Sigmoid colon (tissue), 7 donors: ENCODE results near the gene CHRNA10. TPM values are rescaled to one million over a fixed set of nuclear protein-coding genes. Genes with fewer than 3 reads are reported as not detected.

Experiments used
- DNase-seq: peaks from one replicate; pipeline ENCODE4 v3.0.0-alpha.2; 2019
- H3K27ac ChIP-seq, 4 donors: fragments of 200-600 bp; sonication (generic); one replicate each; pipeline ENCODE4 v1.5.1; 2016 to 2019; ENCODE audit warnings: mild to moderate bottlenecking in 1 of 4
- H3K27me3 ChIP-seq, 3 donors: fragments of 200-600 bp; sonication (generic); one replicate each; pipeline ENCODE4 v1.5.1; 2019; ENCODE audit warnings: mild to moderate bottlenecking in 1 of 3
- H3K36me3 ChIP-seq, 4 donors: fragments of 200-600 bp; sonication (generic); one replicate each; pipeline ENCODE4 v1.5.1; 2016 to 2019
- H3K4me1 ChIP-seq, 4 donors: fragments of 200-600 bp; sonication (generic); one replicate each; pipeline ENCODE4 v1.5.1; 2017 to 2019
- H3K4me3 ChIP-seq, 4 donors: fragments of 200-600 bp; sonication (generic); one replicate each; pipeline ENCODE4 v1.5.1; 2017 to 2019; ENCODE audit warnings: mild to moderate bottlenecking in 2 of 4, moderate library complexity in 1 of 4
- H3K9me3 ChIP-seq, 4 donors: fragments of 200-600 bp in 3 of 4; sonication (generic) in 3 of 4; one replicate each; pipeline versions ENCODE4 v1.5.1 to v1.6.1; 2013 to 2019
- CTCF ChIP-seq, 4 experiments: fragments of 450-650 bp in 3 of 4; fragments of 200-600 bp in 1 of 4; IDR thresholded peaks; one replicate each; pipeline ENCODE4 v1.5.1; 2016 to 2019; ENCODE audit warnings: antibody characterized with exemption in 4 of 4, mild to moderate bottlenecking in 3 of 4, moderate library complexity in 2 of 4
- EP300 ChIP-seq, 4 donors: sonication (generic); formaldehyde crosslinking; IDR thresholded peaks; one replicate each; pipeline ENCODE4 v1.6.1; 2017; ENCODE audit warnings: antibody characterized with exemption in 4 of 4
- POLR2A ChIP-seq, 2 donors: fragments of 450-650 bp; IDR thresholded peaks; one replicate each; pipeline ENCODE4 v1.6.1; 2016; ENCODE audit warnings: antibody characterized with exemption in 2 of 2, mild to moderate bottlenecking in 2 of 2, moderate library complexity in 2 of 2
- POLR2AphosphoS5 ChIP-seq, 4 donors: sonication (generic); formaldehyde crosslinking; IDR thresholded peaks; one replicate each; pipeline ENCODE4 v1.6.1; 2017; ENCODE audit warnings: antibody characterized with exemption in 4 of 4
- WGBS, 2 donors: extraction: QIAGEN DNeasy Blood & Tissue Kit; methylation state at CpG; one replicate each; pipeline ENCODE4 v1.1.7; 2013; 5-methylcytosine and 5-hydroxymethylcytosine counted together
- intact Hi-C: fragments of 100-400 bp; cut with DNase I; formaldehyde crosslinking; loops from one replicate; pipeline ENCODE4 v1.15.1; 2023
- polyA plus RNA-seq, 3 donors: library from polyadenylated mRNA; stranded (reverse); fragments of 200-250 nt; gene quantifications; one replicate each; pipeline ENCODE4 v1.2.3, GENCODE V29; 2013
- total RNA-seq, 4 donors: library from RNA; depleted of rRNA; stranded (reverse); fragments of >200 nt; gene quantifications; one replicate each; pipeline ENCODE4 v1.1.0, GENCODE V29; 2016
- donor health status: healthy with polysubstance abuse.
- donor health status: Bipolar disorder and iron deficiency.
- donor health status: healthy.

The CHRNA10 gene
- total and polyA plus RNA-seq, 7 donors, result 0.33 to 1.8 (median 0.64) TPM; not detected in 1

GRCh38 chr11:3641191-3641590 is 30.0 kb downstream of the CHRNA10 start:
- Histone ChIP-seq H3K9me3 (no peaks in the 10 kb centered on the region), H3K27me3 (no peaks in the 10 kb centered on the region), H3K4me1 (peaks cover 0 to 17% (median 15%) of the 10 kb centered on the region in 4 donors), H3K36me3 (no peaks in the 10 kb centered on the region), H3K27ac (no peak overlapping the region), H3K4me3 (no peak overlapping the region)
- WGBS, 2 donors, result 60 to 69% methylated on average over 8 of the region's 8 CpGs
- intact Hi-C loops, result no loop called here
- no peak for DNase-seq
- TF ChIP-seq EP300 (IDR thresholded peaks at IDR 0.05) (no peak), CTCF (IDR thresholded peaks at IDR 0.05) (no peak), POLR2A (IDR thresholded peaks at IDR 0.05) (no peak), POLR2AphosphoS5 (IDR thresholded peaks at IDR 0.05) (no peak)

DNA sequence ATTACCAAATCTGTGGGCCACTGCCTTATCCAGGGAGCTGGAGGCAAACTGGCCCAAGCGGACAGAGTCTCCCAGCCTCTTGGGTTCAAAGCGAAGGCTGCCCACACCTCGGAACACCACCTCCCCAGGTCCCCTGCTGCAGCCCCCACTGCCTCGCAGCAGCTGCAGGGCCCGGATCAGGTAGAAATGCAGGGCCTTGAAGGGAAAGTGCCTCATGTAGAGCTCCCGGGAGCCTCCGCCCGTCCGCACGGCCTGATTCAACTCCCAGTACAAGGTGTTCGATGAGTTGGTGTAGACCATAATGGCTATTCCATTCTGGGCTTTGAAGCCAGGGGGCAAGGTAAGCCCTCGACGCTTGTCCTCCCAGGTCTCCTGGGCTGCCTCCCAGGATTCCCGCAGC is 31.3 kb downstream of the CHRNA10 start:
- intact Hi-C loops, result no loop called here

GRCh38 chr11:3638513-3638912 is 32.7 kb downstream of the CHRNA10 start:
- no peak overlapping the region for H3K27ac ChIP-seq
- no peak for TF ChIP-seq POLR2AphosphoS5 (IDR thresholded peaks at IDR 0.05)
- TF ChIP-seq CTCF (IDR thresholded peaks at IDR 0.05), result no peak
- no peak for TF ChIP-seq POLR2A (IDR thresholded peaks at IDR 0.05)
- no peak for TF ChIP-seq EP300 (IDR thresholded peaks at IDR 0.05)
- WGBS, 2 donors, result 79 to 80% methylated on average over 5 of the region's 5 CpGs
- intact Hi-C loops, result no loop called here
- H3K36me3 ChIP-seq, result no peaks in the 10 kb centered on the region
- H3K9me3 ChIP-seq, result no peaks in the 10 kb centered on the region
- peaks cover 0 to 17% (median 15%) of the 10 kb centered on the region in 4 donors for H3K4me1 ChIP-seq
- H3K4me3 ChIP-seq, result no peak overlapping the region
- no peak for DNase-seq
- H3K27me3 ChIP-seq, result no peaks in the 10 kb centered on the region

More for the DNA sequence above, 31.3 kb downstream of the CHRNA10 start:
- H3K27ac ChIP-seq, result no peak overlapping the region
- TF ChIP-seq CTCF (IDR thresholded peaks at IDR 0.05), result no peak
- TF ChIP-seq POLR2AphosphoS5 (IDR thresholded peaks at IDR 0.05), result no peak
- no peak for TF ChIP-seq EP300 (IDR thresholded peaks at IDR 0.05)
- TF ChIP-seq POLR2A (IDR thresholded peaks at IDR 0.05), result no peak
- H3K4me3 ChIP-seq, result no peak overlapping the region
- H3K9me3 ChIP-seq, result no peaks in the 10 kb centered on the region
- no peaks in the 10 kb centered on the region for H3K36me3 ChIP-seq
- no peak for DNase-seq
- peaks cover 0 to 17% (median 15%) of the 10 kb centered on the region in 4 donors for H3K4me1 ChIP-seq
- WGBS, 2 donors, result 96% methylated on average over 14 of the region's 14 CpGs
- H3K27me3 ChIP-seq, result no peaks in the 10 kb centered on the region

GRCh38 chr11:3637201-3637600 is 34.0 kb downstream of the CHRNA10 start:
- H3K4me1 ChIP-seq, result peaks cover 0 to 7% (median 4%) of the 10 kb centered on the region in 4 donors
- H3K27me3 ChIP-seq, result no peaks in the 10 kb centered on the region
- no peak overlapping the region for H3K27ac ChIP-seq
- no peaks in the 10 kb centered on the region for H3K9me3 ChIP-seq
- H3K4me3 ChIP-seq, result no peak overlapping the region
- 77 to 84% methylated on average over 13 of the region's 13 CpGs for WGBS, 2 donors
- no peak for DNase-seq
- TF ChIP-seq POLR2A (IDR thresholded peaks at IDR 0.05), result no peak
- no peak for TF ChIP-seq CTCF (IDR thresholded peaks at IDR 0.05)
- TF ChIP-seq EP300 (IDR thresholded peaks at IDR 0.05), result no peak
- no peak for TF ChIP-seq POLR2AphosphoS5 (IDR thresholded peaks at IDR 0.05)
- no peaks in the 10 kb centered on the region for H3K36me3 ChIP-seq
- intact Hi-C loops, result no loop called here
